GM10248 (cell line): ENCODE measurements around the gene GAS7.

Experiments
- CTCF ChIA-PET: fragments of 300-600 bp; sonication (Branson Sonifier 250); formaldehyde crosslinking; extraction: SDS; loops from one replicate; lab custom pipeline; 2021; ENCODE audit warnings: antibody characterized with exemption; lab: Yijun Ruan, JAX
- POLR2A ChIA-PET: fragments of 350-650 bp; sonication (Branson Sonifier 250); formaldehyde crosslinking; extraction: SDS; loops from one replicate; lab custom pipeline; 2020; ENCODE audit warnings: antibody characterized with exemption; lab: Yijun Ruan, JAX
- DNase-seq: peaks from one replicate; pipeline ENCODE4 v3.0.0; 2012; ENCODE audit errors: extremely low spot score
- CTCF ChIP-seq: IDR thresholded peaks from 2 replicates; pipeline ENCODE4 v1.5.1; 2012; ENCODE audit warnings: mild to moderate bottlenecking, low read depth; ENCODE audit errors: extremely low read depth, missing control alignments, control extremely low read depth

Gene GAS7

DNA sequence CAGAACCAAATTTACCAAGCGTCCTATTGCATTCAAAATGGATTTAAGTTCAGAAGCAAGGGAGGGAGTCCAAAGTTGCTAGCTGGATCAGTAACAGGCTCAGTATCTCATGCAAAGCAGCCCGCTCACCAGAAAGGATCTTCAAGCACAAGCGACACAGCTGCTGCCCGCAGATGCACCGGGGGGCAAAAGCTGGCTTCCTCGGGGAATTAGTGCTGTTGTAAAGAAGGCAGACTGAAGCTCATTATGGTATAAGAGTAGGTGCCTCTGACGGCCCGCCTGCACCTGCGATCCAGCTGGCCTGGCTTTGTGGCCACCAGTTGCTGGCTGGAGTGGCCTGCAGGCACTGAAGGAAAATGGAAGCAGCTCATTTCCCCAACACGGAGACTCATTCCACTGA is 165.0 kb downstream of the GAS7 start:
- DNase-seq, result peak; percentile 37
- TF ChIP-seq CTCF, result no peak
- ChIA-PET CTCF (interaction anchor here (0.9 to 2.6 kb wide), 11 partner anchors 9 to 67 kb away, joined by 3 to 12 read pairs (median 3); no protein-coding TSS in a partner anchor), POLR2A (no interaction called here)

DNA sequence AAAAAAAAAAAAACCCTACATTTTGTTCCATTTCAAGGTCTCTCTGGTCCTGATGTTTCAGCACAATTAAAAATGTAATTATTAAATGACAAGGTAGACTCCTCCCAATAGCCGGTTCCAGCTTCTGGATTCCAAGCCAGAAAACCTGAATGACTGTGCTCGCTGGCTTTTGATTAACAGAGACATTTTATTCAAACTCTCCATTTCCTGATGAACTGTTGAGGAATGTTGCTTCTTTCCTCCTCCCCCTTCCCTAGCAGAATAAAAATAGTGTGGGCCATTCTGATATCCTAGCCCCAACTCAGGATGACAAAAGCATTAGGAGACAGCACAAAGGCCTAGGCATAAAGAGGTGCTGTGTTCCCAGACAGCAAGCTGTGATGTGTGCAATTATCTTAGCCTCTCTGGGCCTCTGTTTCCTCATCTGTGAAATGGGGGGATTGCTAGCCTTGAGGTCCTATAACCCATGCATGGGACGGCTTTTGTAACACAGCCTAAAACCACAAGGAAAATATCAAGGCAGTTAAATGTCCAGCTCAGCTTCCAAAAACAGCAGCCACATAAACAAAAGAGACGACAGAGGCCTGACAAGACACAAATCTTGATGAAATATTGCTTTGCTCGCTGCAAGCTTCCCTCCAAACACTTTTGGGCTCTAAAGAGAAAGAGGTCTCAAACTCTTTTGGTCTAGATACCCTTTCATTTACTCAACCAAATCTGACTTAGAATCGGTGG is 166.1 kb downstream of the GAS7 start:
- POLR2A ChIA-PET, result interaction anchor here (0.7 kb wide), 1 partner anchor 1514 kb away, joined by 5 read pairs; no protein-coding TSS in a partner anchor
- CTCF ChIA-PET, result interaction anchor here (1.1 to 2.6 kb wide), 6 partner anchors 11 to 62 kb away, joined by 3 to 12 read pairs (median 4); no protein-coding TSS in a partner anchor
- no peak for DNase-seq
- no peak for TF ChIP-seq CTCF

DNA sequence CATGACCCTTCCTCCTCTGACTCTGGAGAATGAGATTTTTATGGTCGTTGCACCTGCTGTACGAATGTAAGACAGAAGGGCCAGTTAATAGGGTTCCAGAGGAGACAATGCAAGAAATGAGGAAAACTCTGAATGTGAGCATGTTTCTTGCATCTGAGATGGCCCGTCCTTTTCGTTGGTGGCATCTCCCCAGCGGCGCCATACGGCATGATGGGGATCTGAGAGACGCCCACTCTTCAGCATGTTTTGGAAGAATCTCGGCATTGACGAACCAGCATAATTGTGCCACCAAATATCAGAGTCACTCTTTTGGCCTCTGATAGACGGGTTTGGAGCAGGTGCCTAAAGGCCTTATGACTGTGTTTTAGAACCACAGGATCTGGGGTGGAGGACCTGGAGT is 166.8 kb downstream of the GAS7 start:
- no peak for TF ChIP-seq CTCF
- DNase-seq, result no peak
- ChIA-PET POLR2A (no interaction called here), CTCF (interaction anchor here (1.2 kb wide), 1 partner anchor 42 kb away, joined by 4 read pairs; no protein-coding TSS in a partner anchor)

DNA sequence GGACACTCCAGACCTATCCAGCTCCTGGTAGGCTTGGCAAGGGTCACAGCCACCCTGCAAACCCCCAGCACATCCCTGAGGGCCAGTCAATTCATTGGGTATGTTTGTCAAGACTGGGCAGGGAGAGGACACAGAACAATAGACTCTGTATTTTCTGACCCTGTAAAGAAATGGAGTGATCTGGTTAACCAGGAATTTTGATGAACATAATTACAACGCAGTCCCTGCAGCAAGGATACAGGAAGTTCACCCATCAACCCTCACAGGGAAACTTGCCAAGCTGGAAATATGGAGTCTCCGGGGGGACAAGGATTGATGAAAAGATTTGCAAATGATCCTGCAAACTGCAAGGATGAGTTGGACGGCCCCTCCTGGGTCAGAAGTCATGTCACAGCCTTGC is 167.3 kb downstream of the GAS7 start:
- DNase-seq, result no peak
- ChIA-PET POLR2A (no interaction called here), CTCF (no interaction called here)
- TF ChIP-seq CTCF, result no peak

DNA sequence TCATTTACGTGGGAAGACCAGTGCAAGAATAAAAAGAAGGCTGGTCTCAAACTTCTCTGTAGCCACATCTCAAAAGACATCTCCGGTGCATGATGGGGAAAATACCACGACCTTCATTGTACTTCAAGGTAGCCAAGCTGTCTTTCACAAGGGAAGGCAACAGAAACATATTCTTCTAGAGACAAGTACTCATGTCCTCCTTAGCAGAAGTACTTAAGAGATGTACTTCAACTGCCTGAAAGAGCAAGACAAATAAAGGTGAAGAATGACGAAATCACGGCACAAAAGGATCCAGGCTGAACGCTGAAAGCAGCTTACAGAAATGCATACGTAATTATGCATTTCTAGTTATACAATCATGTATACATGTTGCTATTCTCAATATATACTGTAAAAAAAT is 169.3 kb downstream of the GAS7 start:
- POLR2A ChIA-PET, result no interaction called here
- no peak for DNase-seq
- TF ChIP-seq CTCF, result no peak

GRCh38 chr17:10025976-10026901 is 172.2 kb downstream of the GAS7 start:
- no peak for TF ChIP-seq CTCF
- CTCF ChIA-PET, result interaction anchor here (0.9 to 1.6 kb wide), 7 partner anchors 7 to 201 kb away, joined by 3 to 6 read pairs (median 4); no protein-coding TSS in a partner anchor
- DNase-seq, result no peak
- POLR2A ChIA-PET, result no interaction called here

More for the DNA sequence above, 169.3 kb downstream of the GAS7 start:
- CTCF ChIA-PET, result no interaction called here
